Measurements from ENCODE around the gene NFILZ.

DNA sequence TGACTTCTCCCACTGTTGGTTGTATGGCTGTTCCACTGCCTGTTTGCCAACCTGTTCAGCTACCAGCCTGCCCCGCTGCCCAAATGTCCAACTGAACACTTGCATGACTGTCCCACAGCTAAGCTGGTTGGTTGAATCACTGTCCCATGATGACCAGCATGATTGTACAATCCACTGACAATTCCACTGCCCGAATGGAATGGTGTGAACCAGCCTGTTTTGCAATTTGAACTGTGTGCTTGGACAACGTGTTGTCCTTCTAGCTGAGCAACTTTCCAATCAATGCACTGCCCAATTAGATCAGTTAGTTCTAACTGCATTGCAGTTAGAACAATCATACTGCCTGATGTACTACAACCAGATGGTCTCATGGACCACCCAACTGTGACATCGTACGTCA lies 28.6 kb upstream of the NFILZ start:
- TF ChIP-seq, protein P1, sequence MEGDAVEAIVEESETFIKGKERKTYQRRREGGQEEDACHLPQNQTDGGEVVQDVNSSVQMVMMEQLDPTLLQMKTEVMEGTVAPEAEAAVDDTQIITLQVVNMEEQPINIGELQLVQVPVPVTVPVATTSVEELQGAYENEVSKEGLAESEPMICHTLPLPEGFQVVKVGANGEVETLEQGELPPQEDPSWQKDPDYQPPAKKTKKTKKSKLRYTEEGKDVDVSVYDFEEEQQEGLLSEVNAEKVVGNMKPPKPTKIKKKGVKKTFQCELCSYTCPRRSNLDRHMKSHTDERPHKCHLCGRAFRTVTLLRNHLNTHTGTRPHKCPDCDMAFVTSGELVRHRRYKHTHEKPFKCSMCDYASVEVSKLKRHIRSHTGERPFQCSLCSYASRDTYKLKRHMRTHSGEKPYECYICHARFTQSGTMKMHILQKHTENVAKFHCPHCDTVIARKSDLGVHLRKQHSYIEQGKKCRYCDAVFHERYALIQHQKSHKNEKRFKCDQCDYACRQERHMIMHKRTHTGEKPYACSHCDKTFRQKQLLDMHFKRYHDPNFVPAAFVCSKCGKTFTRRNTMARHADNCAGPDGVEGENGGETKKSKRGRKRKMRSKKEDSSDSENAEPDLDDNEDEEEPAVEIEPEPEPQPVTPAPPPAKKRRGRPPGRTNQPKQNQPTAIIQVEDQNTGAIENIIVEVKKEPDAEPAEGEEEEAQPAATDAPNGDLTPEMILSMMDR (optimal IDR thresholded peaks at IDR 0.05 in 1 of 3, IDR thresholded peaks at IDR 0.05 in 1 of 3, conservative IDR thresholded peaks at IDR 0.05 in 1 of 3; ENCODE audit: extremely low read depth in 1 of 3, insufficient read depth in 2 of 3, low read length in 3 of 3): no peak
- TF ChIP-seq EZH2 (IDR thresholded peaks at IDR 0.05; ENCODE audit: low read length): no peak
